Amniotic epithelial cell (primary cell): Measurements from ENCODE around the gene KRT20.

ENCODE experiments used
- DNase-seq: peaks from one replicate; pipeline ENCODE4 v3.0.0-alpha.2; 2010; ENCODE audit warnings: low read depth

The KRT20 gene

GRCh38 chr17:40850293-40850972 is 34.6 kb downstream of the KRT20 start:
- peak; percentile 75 for DNase-seq

GRCh38 chr17:40849723-40850122 is 35.3 kb downstream of the KRT20 start:
- no peak for DNase-seq

DNA sequence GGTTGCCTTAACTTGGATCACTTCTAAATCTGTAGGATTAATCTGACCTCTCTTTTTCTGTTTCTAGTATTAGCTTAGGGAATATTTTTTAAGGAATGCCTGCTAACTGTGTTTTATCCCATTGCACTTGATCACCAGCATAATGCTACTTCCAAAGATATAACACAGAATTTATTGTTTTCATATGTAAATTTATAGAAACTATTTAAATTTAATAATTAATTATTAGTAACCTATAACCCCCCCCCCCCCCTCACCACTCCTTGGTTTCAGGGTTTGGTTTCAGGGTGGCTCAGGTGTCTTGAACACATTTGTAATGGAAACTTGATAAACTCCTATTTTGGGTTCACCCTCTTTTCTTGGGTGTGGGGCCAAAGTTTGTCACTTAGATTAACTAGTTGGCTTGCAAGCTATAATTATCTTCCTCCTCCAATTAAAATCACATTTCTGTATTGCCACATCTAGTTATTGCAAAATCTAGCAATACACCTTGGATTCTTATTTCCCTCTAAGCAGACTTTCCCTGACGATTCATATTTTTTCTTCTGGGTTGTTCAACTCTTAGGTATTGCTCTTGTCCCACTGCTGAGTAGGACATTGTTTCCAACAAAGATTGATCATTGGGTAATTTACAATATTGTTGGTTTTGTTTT is 36.3 kb downstream of the KRT20 start:
- DNase-seq = no peak

DNA sequence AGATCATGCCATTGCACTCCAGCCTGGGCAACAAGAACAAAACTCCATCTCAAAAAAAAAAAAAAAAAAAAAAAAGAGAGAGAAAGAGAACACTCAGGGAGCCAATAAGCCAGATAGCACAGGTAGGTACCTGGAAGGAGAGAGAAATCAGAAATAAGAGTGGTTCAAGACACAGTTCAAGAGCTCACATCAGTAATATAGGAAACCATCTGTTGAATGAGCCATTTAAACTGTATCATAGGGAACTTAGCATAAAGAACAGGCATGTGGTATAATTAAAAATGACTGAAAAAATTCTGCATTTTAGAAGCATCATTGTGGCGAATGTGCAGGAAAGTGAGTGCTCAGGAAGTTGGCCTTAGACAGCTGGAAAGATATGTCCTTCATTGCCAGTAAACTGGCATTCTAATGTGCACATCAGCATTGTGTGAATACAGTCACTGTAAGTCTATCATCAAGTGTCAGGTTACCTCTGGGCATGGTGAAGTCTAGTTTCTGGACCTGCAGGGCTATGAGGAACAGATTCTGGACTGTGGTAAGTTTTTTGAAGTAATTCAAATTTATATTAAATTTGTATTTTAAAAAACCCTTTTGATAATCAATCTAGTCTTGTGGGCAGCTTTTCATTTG is 38.4 kb downstream of the KRT20 start:
- no peak for DNase-seq

DNA sequence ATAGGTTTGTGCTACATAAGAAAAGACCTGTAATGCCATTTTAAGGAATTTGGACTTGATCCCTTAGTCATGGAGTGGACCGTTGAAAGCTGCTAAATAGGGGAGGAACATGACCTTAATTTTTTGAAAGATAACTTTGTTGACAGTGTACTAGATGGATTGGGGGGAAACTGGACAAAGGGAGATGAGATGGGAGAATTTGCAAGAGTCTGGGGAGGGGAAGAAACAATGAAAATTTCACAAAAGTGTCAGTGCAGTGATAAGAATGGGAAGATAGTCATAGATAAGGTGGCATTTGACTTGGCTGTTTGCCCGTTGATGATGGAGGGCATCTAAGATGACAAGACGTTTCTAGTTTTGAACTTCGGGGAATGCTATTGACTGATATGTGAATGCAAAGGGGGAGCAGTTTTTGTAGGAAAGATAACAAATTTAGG is 40.4 kb downstream of the KRT20 start:
- DNase-seq = no peak

- DNase-seq = no peak
These were observed 41.8 kb downstream of the KRT20 start for GRCh38 chr17:40843242-40843641.

DNA sequence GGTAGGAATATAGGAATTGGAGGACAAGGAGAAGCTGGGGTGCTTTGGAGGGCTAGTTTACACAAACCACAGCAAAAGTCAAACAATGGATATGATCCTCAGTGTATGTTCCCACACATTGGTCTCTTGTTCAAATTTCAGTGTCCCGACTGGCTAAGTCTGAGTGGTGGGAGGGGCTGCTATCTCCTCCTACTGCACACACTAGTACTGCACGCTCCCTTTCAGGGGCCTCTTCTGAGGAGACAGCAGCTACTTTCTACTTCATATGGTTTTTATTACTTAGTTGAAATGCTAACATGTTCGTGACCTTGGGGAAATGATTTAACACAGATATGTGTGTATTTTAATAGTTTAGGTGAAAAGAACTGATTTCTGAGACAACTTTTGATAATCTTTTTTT is 43.8 kb downstream of the KRT20 start:
- no peak for DNase-seq

- DNase-seq = no peak
These were observed 45.8 kb downstream of the KRT20 start for GRCh38 chr17:40839194-40839593.

GRCh38 chr17:40836020-40836419 is 49.0 kb downstream of the KRT20 start:
- DNase-seq = no peak

- no peak for DNase-seq
These were observed 51.2 kb downstream of the KRT20 start for GRCh38 chr17:40833882-40834281.

GRCh38 chr17:40832840-40833239 is 52.2 kb downstream of the KRT20 start:
- DNase-seq = no peak

DNA sequence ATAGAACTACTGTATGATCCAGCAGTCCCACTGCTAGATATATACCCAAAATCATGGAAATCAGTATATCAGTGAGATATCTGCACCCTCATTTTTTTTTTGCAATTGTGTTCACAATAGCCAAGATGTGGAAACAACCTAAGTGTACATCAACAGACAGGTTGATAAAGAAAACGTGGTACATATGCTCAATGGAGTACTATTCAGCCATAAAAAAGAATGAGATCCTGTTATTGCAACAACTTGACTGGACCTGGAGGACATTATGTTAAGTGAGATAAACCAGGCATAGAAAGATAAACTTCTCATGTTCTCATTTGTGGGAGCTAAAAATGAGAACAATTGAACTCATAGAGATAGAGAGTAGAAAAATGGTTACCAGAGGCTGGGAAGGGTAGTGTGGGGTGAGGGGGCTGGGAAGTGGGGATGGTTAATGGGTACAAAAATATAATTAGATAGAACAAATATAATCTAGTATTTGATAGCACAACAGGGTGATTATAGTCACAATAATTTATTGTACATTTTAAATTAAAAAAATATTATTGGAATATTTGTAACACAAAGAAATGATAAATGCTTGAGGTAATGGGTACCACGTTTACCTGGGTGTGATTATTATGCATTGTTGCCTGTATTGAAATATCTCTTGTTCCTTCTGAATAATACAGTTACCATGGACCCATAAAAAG is 54.8 kb downstream of the KRT20 start:
- no peak for DNase-seq

DNA sequence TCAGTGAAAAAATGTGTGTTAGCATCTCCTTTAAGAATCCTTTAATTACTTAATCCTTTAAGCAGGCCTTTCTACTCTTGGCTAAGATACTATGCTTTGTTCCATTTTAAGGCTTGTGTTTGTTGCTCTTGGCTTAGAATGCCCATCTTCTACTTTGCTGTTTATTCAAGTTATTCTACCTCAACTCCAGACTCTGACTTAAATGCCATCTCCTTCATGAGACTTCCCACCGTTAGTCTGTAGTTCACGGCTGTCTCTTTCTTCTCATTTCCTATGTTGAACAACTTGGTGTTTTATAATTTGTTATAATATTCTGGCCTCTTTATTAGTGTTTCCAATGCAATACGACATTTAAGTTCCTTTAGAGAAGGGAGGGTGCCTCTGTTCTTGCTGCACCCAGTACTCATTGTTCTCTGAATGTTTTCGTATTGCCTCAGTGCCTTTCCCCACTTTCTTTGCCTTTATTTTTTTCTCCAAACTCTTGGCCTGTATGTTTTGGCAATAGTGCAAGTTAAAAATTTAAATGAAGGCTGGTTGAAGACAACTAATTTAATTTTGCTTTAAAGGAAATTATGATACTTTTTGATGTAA is 56.5 kb downstream of the KRT20 start:
- DNase-seq = no peak

GRCh38 chr17:40827746-40828453 is 57.1 kb downstream of the KRT20 start:
- peak; percentile 96 for DNase-seq
